GM12891 (cell line): Measurements from ENCODE around the gene DOC2B.

Experiments used
- DNase-seq: peaks from one replicate; pipeline ENCODE4 v3.0.0; 2011; ENCODE audit warnings: low spot score; ENCODE audit not compliant: insufficient read length
- FAIRE-seq: peaks from 2 replicates; lab custom pipeline; 2011; peaks lifted over from hg19 to GRCh38; lab: Jason Lieb, UNC
- PAX5 ChIP-seq: IDR thresholded peaks from 2 replicates; pipeline ENCODE4 v1.6.1; 2011; ENCODE audit warnings: low read length, moderate library complexity, mild to moderate bottlenecking; ENCODE audit not compliant: insufficient read depth, severe bottlenecking
- POLR2A ChIP-seq: IDR thresholded peaks from 2 replicates; pipeline ENCODE4 v1.6.1; 2011; ENCODE audit warnings: low read depth, low read length, control low read depth
- POLR2AphosphoS5 ChIP-seq: IDR thresholded peaks from 2 replicates; pipeline ENCODE4 v1.6.1; 2011; ENCODE audit warnings: low read depth, low read length, control low read depth
- POU2F2 ChIP-seq: IDR thresholded peaks from 2 replicates; pipeline ENCODE4 v1.6.1; 2011; ENCODE audit warnings: low read depth, mild to moderate bottlenecking, control low read depth, low read length, moderate library complexity
- SPI1 ChIP-seq: IDR thresholded peaks from 2 replicates; pipeline ENCODE4 v1.6.1; 2011; ENCODE audit warnings: low read depth, low read length, control low read depth
- TAF1 ChIP-seq: IDR thresholded peaks from 2 replicates; pipeline ENCODE4 v1.6.1; 2011; ENCODE audit warnings: low read depth, low read length, control low read depth

DOC2B gene

GRCh38 chr17:189444-189843 lies 8.0 kb upstream of the DOC2B start:
- FAIRE-seq: no peak
- TF ChIP-seq PAX5 (no peak), SPI1 (no peak), POLR2A (no peak), TAF1 (no peak), POLR2AphosphoS5 (no peak), POU2F2 (no peak)
- no peak for DNase-seq

GRCh38 chr17:187130-187529 lies 5.7 kb upstream of the DOC2B start:
- no peak for DNase-seq
- FAIRE-seq: no peak
- TF ChIP-seq POLR2AphosphoS5: no peak
- no peak for TF ChIP-seq POU2F2

- no peak for FAIRE-seq
- no peak for DNase-seq
- TF ChIP-seq PAX5 (no peak), TAF1 (no peak), POU2F2 (no peak), POLR2AphosphoS5 (no peak), SPI1 (no peak)
Observed at GRCh38 chr17:185445-186138, 4.1 kb upstream of the DOC2B start.

- FAIRE-seq: no peak
- no peak for DNase-seq
- no peak for TF ChIP-seq POLR2A
- TF ChIP-seq POU2F2: no peak
- TF ChIP-seq PAX5: no peak
Observed at GRCh38 chr17:183021-183420, 1.6 kb upstream of the DOC2B start.

- FAIRE-seq (no peak), DNase-seq (no peak)
- no peak for TF ChIP-seq PAX5
- no peak for TF ChIP-seq POLR2AphosphoS5
- no peak for TF ChIP-seq POLR2A
- no peak for TF ChIP-seq POU2F2
- no peak for TF ChIP-seq SPI1
- no peak for TF ChIP-seq TAF1
Observed at GRCh38 chr17:182050-182751, 751 bp upstream of the DOC2B start.

DNA sequence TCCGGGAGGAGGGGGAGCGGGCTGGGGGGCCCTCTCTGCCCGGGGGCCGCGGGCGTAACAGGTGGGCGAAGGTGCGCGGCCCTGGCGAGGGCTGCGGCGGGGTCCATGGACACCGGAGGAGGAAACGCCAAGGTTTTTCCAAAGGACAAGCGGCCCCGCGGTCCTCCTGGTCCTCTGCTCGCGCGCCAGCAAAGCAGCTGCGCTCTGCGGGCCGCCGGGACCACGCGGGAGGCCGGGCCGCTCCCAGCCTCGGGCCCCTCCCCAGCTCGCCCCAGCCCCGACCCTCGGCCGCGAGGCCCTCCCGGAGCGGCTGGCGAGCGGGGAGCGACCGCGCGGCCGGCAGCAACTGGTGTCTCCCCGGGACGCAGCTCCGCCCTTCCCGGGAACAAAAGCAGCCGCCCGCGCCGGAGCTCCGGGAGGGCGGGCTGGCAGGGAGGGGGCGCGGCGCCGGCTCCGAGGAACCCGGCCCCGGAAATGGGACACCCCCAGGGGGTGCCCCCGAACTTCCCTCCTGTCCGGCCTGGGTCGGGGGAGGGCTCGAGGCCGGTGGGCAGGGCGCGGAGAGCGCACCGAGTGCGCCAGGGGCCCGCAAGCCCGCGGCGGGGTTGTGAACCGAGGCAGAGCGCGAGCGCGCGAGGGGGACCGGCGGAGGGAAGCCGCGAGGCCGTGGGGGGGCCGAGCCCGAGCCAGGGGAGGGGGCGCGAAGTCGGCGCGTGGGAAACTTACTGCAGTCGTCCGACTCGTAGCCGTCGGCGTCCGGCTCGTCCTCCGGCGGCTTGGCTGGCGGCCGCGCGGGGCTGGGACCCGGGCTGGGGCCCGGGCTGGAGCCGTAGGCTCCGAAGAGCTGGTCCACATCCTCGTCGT lies 837 bp downstream of the DOC2B start:
- DNase-seq (no peak), FAIRE-seq (no peak)
- TF ChIP-seq SPI1 (no peak), POLR2AphosphoS5 (no peak), PAX5 (no peak), TAF1 (no peak), POU2F2 (no peak), POLR2A (no peak)

- DNase-seq (no peak), FAIRE-seq (no peak)
- no peak for TF ChIP-seq POU2F2
- TF ChIP-seq PAX5: no peak
- TF ChIP-seq SPI1: no peak
- no peak for TF ChIP-seq POLR2A
- TF ChIP-seq POLR2AphosphoS5: no peak
- no peak for TF ChIP-seq TAF1
Observed at GRCh38 chr17:179781-180380, 1.6 kb downstream of the DOC2B start.

GRCh38 chr17:179066-179432 lies 2.4 kb downstream of the DOC2B start:
- TF ChIP-seq PAX5 (no peak), SPI1 (no peak), POLR2AphosphoS5 (no peak), POU2F2 (no peak), TAF1 (no peak), POLR2A (no peak)
- no peak for DNase-seq
- FAIRE-seq: no peak

- TF ChIP-seq TAF1: no peak
- no peak for TF ChIP-seq SPI1
- no peak for TF ChIP-seq PAX5
- no peak for TF ChIP-seq POU2F2
- TF ChIP-seq POLR2A: no peak
- TF ChIP-seq POLR2AphosphoS5: no peak
- FAIRE-seq (no peak), DNase-seq (no peak)
Observed at GRCh38 chr17:178292-179065, 3.0 kb downstream of the DOC2B start.
